ENCODE results near the gene SPTLC3.

DNA sequence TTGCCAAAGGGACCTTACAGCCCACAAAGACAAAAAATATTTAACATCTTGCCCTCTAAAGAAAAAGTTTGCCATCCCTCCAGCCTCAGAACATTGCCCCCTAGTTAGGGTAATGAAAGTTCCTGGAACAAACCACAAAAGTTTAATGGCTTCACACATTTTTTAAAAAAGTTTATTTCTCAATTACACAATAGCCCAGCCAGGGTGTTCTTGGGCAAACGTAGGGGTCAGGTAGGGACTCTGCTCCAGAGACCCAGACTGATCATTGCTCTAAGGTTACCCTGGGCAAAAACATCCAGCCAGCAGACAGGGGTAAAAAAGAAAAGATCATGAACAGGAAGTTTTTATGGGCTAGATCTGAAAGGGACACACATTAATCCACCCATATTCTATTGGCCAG, 207.8 kb downstream of the SPTLC3 start:
- TF ChIP-seq GATA2 (IDR thresholded peaks at IDR 0.05; ENCODE audit: low read depth, low read length) (no peak), GATA3 (IDR thresholded peaks at IDR 0.05; ENCODE audit: low read depth, low read length) (no peak)

Data from SH-SY5Y (cell line).